ENCODE results near the gene IRAG1. TPM values are rescaled to one million over a fixed set of nuclear protein-coding genes. Genes with fewer than 3 reads are reported as not detected.

Gene IRAG1, protein sequence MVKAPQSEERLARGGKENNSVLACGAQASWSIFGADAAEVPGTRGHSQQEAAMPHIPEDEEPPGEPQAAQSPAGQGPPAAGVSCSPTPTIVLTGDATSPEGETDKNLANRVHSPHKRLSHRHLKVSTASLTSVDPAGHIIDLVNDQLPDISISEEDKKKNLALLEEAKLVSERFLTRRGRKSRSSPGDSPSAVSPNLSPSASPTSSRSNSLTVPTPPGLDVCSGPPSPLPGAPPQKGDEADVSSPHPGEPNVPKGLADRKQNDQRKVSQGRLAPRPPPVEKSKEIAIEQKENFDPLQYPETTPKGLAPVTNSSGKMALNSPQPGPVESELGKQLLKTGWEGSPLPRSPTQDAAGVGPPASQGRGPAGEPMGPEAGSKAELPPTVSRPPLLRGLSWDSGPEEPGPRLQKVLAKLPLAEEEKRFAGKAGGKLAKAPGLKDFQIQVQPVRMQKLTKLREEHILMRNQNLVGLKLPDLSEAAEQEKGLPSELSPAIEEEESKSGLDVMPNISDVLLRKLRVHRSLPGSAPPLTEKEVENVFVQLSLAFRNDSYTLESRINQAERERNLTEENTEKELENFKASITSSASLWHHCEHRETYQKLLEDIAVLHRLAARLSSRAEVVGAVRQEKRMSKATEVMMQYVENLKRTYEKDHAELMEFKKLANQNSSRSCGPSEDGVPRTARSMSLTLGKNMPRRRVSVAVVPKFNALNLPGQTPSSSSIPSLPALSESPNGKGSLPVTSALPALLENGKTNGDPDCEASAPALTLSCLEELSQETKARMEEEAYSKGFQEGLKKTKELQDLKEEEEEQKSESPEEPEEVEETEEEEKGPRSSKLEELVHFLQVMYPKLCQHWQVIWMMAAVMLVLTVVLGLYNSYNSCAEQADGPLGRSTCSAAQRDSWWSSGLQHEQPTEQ
- 1.5 and 5.1 TPM in 2 replicates for total RNA-seq (ENCODE audit: low replicate concordance)
- long read RNA-seq, partial matches to known transcripts = 0 of 2 reads
- long read RNA-seq, other reads (novel, unspliced or antisense) = 2 of 2 reads

GRCh38 chr11:10693509-10694081 lies at the start of gene IRAG1:
IRAG1 (minus strand) TSS chr11:10693755; CDS start chr11:10693602, 153 bp downstream.
- DNase-seq (ENCODE audit: extremely low spot score, unreplicated experiment) = no peak
- Mint-ChIP-seq H3K4me3 (no peak within 1 kb of the TSS), H3K27ac (peak within 1 kb of the TSS; percentile 72), H3K4me1 (ENCODE audit: unreplicated experiment) (peaks cover 6% of the 10 kb centered on the region), H3K9me3 (no peaks in the 10 kb centered on the region), H3K27me3 (peaks cover 7% of the 10 kb centered on the region), H3K36me3 (no peaks in the 10 kb centered on the region)
- TF ChIP-seq CTCF (conservative IDR thresholded peaks at IDR 0.05) = no peak

GRCh38 chr11:10742460-10743208 lies 49.1 kb upstream of the IRAG1 start:
- no peak for DNase-seq (ENCODE audit: extremely low spot score, unreplicated experiment)
- H3K9me3 Mint-ChIP-seq = no peaks in the 10 kb centered on the region

DNA sequence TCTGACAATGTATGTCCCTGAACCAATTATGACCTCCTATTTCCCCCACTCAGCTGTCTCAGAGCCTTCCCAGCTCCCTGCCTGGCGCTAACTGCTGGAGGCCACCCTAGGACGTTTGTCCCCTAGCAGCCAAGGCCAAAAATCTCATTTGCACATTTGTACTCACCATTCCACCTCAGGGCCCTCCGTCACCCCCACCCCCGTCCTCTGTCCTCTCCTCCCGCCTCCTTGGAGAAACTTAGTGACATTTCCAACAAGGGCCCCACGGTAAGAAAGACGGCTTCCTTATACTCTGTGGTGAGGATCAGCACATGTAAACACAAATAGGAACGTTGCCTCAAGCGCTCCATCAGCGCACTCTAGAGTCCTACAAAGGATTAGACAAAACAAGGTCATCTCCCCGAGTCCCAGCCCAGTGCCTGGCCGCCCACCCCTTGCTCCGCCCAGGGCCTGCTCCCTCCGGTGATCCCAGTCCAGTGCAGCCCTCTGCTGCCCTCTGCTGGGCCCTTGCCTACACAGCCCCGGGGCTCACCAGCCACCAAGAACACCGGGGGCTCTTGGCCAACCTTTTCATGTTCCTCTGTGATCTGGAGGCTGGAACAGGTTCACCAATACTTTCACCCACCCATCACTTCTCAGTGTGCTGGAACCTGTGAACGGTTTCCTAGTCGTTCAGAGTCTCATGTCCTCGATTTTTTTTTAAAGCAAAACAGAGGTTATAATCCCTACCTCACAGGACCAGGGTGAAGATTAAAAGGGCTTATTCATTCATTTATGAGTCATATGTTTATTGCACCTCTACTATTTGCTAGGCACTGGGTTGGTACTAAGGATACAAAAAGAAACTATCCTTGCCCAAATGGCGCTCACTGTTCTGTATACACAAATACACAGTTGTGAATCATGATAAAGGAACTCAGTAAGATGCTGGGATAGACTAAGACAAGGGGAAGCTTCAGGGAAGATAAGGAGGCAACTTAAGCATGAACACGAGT lies 42.2 kb upstream of the IRAG1 start:
- H3K4me3 Mint-ChIP-seq = peak overlapping the region; percentile 84
- H3K9me3 Mint-ChIP-seq = peaks cover 6% of the 10 kb centered on the region
- peaks cover 13% of the 10 kb centered on the region for H3K4me1 Mint-ChIP-seq (ENCODE audit: unreplicated experiment)
- peaks cover 3% of the 10 kb centered on the region for H3K27me3 Mint-ChIP-seq
- no peaks in the 10 kb centered on the region for H3K36me3 Mint-ChIP-seq
- TF ChIP-seq CTCF (conservative IDR thresholded peaks at IDR 0.05) = peak; percentile 99
- DNase-seq (ENCODE audit: extremely low spot score, unreplicated experiment) = peak; percentile 95
- peak overlapping the region; percentile 86 for H3K27ac Mint-ChIP-seq

More at GRCh38 chr11:10742460-10743208, 49.1 kb upstream of the IRAG1 start:
- H3K27me3 Mint-ChIP-seq = no peaks in the 10 kb centered on the region
- H3K36me3 Mint-ChIP-seq = no peaks in the 10 kb centered on the region
- peak overlapping the region; percentile 46 for H3K27ac Mint-ChIP-seq
- H3K4me1 Mint-ChIP-seq (ENCODE audit: unreplicated experiment) = peaks cover 8% of the 10 kb centered on the region
- TF ChIP-seq CTCF (conservative IDR thresholded peaks at IDR 0.05) = no peak
- no peak overlapping the region for H3K4me3 Mint-ChIP-seq

DNA sequence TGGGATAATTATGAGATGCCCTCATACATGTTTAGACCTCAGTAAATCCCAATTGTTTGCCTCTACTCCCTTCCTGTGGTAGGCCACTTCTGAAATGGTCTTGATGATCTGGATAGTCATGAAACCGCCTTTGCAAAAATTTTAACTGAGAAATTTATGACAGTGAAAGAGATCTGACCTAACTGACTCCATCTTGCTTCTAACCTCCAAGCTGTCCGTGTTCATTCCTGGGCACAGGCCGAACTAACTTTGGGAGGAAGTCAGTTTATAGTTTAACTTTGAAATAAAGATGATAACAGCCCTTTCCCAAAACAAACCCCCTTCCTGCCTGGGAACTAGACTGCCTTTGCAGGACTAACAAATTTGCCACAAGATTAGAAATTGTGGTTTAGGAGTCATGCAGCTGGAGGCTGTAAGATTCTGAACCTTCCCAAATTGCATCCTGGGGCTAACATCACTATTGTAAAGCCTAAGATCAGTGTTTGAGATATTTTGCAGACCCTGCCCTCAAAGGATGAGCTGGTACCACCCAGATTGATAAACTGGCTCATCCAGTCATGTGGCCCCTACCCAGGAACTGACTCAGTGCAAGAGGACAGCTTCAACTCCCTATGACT lies 37.6 kb upstream of the IRAG1 start:
- Mint-ChIP-seq H3K4me1 (ENCODE audit: unreplicated experiment) (peaks cover 25% of the 10 kb centered on the region), H3K4me3 (no peak overlapping the region), H3K36me3 (no peaks in the 10 kb centered on the region), H3K9me3 (peaks cover 6% of the 10 kb centered on the region), H3K27ac (no peak overlapping the region), H3K27me3 (peaks cover 3% of the 10 kb centered on the region)
- TF ChIP-seq CTCF (conservative IDR thresholded peaks at IDR 0.05) = no peak
- DNase-seq (ENCODE audit: extremely low spot score, unreplicated experiment) = no peak
